ENCODE data around the gene LRIG2.
"Not testable (repeated sequence)": the region's sequence is repeated elsewhere in the genome, so short reads cannot be mapped to it uniquely, and the experiment has no call there.

LRIG2 gene

GRCh38 chr1:113073479-113073950 is 517 bp downstream of the LRIG2 start:
- TF ChIP-seq POLR2A (IDR thresholded peaks at IDR 0.05; ENCODE audit: low read depth, low read length): no peak
- no peak for TF ChIP-seq TAF1 (IDR thresholded peaks at IDR 0.05; ENCODE audit: borderline replicate concordance, low read depth, low read length)
- TF ChIP-seq POLR2AphosphoS5 (IDR thresholded peaks at IDR 0.05; ENCODE audit: low read depth, low read length): no peak
- no peak for FAIRE-seq
- DNase-seq (ENCODE audit: insufficient read length): no peak

GRCh38 chr1:113074237-113074636 is 1.2 kb downstream of the LRIG2 start:
- DNase-seq (ENCODE audit: insufficient read length) (no peak), FAIRE-seq (peak; percentile 38)
- TF ChIP-seq POLR2AphosphoS5 (IDR thresholded peaks at IDR 0.05; ENCODE audit: low read depth, low read length) (no peak), TAF1 (IDR thresholded peaks at IDR 0.05; ENCODE audit: borderline replicate concordance, low read depth, low read length) (no peak), POLR2A (IDR thresholded peaks at IDR 0.05; ENCODE audit: low read depth, low read length) (no peak)

GRCh38 chr1:113077978-113078377 is 5.0 kb downstream of the LRIG2 start:
- DNase-seq (ENCODE audit: insufficient read length); FAIRE-seq: not testable (repeated sequence)

- no peak for DNase-seq (ENCODE audit: insufficient read length)
- no peak for TF ChIP-seq POLR2AphosphoS5 (IDR thresholded peaks at IDR 0.05; ENCODE audit: low read depth, low read length)
- TF ChIP-seq TAF1 (IDR thresholded peaks at IDR 0.05; ENCODE audit: borderline replicate concordance, low read depth, low read length): no peak
- no peak for TF ChIP-seq POLR2A (IDR thresholded peaks at IDR 0.05; ENCODE audit: low read depth, low read length)
- FAIRE-seq: no peak
Measured at GRCh38 chr1:113086541-113086940, 13.5 kb downstream of the LRIG2 start.

GRCh38 chr1:113088972-113089371 is 16.0 kb downstream of the LRIG2 start:
- no peak for DNase-seq (ENCODE audit: insufficient read length)
- FAIRE-seq: no peak
- TF ChIP-seq POLR2A (IDR thresholded peaks at IDR 0.05; ENCODE audit: low read depth, low read length): no peak
- no peak for TF ChIP-seq POLR2AphosphoS5 (IDR thresholded peaks at IDR 0.05; ENCODE audit: low read depth, low read length)
- no peak for TF ChIP-seq TAF1 (IDR thresholded peaks at IDR 0.05; ENCODE audit: borderline replicate concordance, low read depth, low read length)

- DNase-seq (ENCODE audit: insufficient read length) (no peak), FAIRE-seq (no peak)
- no peak for TF ChIP-seq POLR2A (IDR thresholded peaks at IDR 0.05; ENCODE audit: low read depth, low read length)
- TF ChIP-seq TAF1 (IDR thresholded peaks at IDR 0.05; ENCODE audit: borderline replicate concordance, low read depth, low read length): no peak
- TF ChIP-seq POLR2AphosphoS5 (IDR thresholded peaks at IDR 0.05; ENCODE audit: low read depth, low read length): no peak
Measured at GRCh38 chr1:113090051-113090450, 17.1 kb downstream of the LRIG2 start.

- no peak for TF ChIP-seq POLR2AphosphoS5 (IDR thresholded peaks at IDR 0.05; ENCODE audit: low read depth, low read length)
- TF ChIP-seq POLR2A (IDR thresholded peaks at IDR 0.05; ENCODE audit: low read depth, low read length): no peak
- TF ChIP-seq TAF1 (IDR thresholded peaks at IDR 0.05; ENCODE audit: borderline replicate concordance, low read depth, low read length): no peak
Measured at GRCh38 chr1:113091988-113092594, 19.1 kb downstream of the LRIG2 start.

GRCh38 chr1:113094506-113094905 is 21.5 kb downstream of the LRIG2 start:
- TF ChIP-seq TAF1 (IDR thresholded peaks at IDR 0.05; ENCODE audit: borderline replicate concordance, low read depth, low read length) (no peak), POLR2A (IDR thresholded peaks at IDR 0.05; ENCODE audit: low read depth, low read length) (no peak), POLR2AphosphoS5 (IDR thresholded peaks at IDR 0.05; ENCODE audit: low read depth, low read length) (no peak)
- DNase-seq (ENCODE audit: insufficient read length) (no peak), FAIRE-seq (no peak)

More at GRCh38 chr1:113091988-113092594, 19.1 kb downstream of the LRIG2 start:
- DNase-seq (ENCODE audit: insufficient read length) (no peak), FAIRE-seq (no peak)

- FAIRE-seq (no peak), DNase-seq (ENCODE audit: insufficient read length) (no peak)
- TF ChIP-seq TAF1 (IDR thresholded peaks at IDR 0.05; ENCODE audit: borderline replicate concordance, low read depth, low read length): no peak
- no peak for TF ChIP-seq POLR2AphosphoS5 (IDR thresholded peaks at IDR 0.05; ENCODE audit: low read depth, low read length)
- TF ChIP-seq POLR2A (IDR thresholded peaks at IDR 0.05; ENCODE audit: low read depth, low read length): no peak
Measured at GRCh38 chr1:113095790-113096455, 22.9 kb downstream of the LRIG2 start.

GRCh38 chr1:113096493-113096892 is 23.5 kb downstream of the LRIG2 start:
- TF ChIP-seq TAF1 (IDR thresholded peaks at IDR 0.05; ENCODE audit: borderline replicate concordance, low read depth, low read length) (no peak), POLR2AphosphoS5 (IDR thresholded peaks at IDR 0.05; ENCODE audit: low read depth, low read length) (no peak), POLR2A (IDR thresholded peaks at IDR 0.05; ENCODE audit: low read depth, low read length) (no peak)
- DNase-seq (ENCODE audit: insufficient read length) (no peak), FAIRE-seq (peak; percentile 66)

GRCh38 chr1:113101588-113101987 is 28.6 kb downstream of the LRIG2 start:
- TF ChIP-seq POLR2AphosphoS5 (IDR thresholded peaks at IDR 0.05; ENCODE audit: low read depth, low read length): no peak
- no peak for FAIRE-seq
- DNase-seq (ENCODE audit: insufficient read length): no peak

- FAIRE-seq: no peak
- TF ChIP-seq POLR2AphosphoS5 (IDR thresholded peaks at IDR 0.05; ENCODE audit: low read depth, low read length): no peak
- no peak for TF ChIP-seq TAF1 (IDR thresholded peaks at IDR 0.05; ENCODE audit: borderline replicate concordance, low read depth, low read length)
- no peak for TF ChIP-seq POLR2A (IDR thresholded peaks at IDR 0.05; ENCODE audit: low read depth, low read length)
- no peak for DNase-seq (ENCODE audit: insufficient read length)
Measured at GRCh38 chr1:113103048-113103447, 30.1 kb downstream of the LRIG2 start.
